NCI-H128 (cell line): Measurements from ENCODE around the gene CCIN.
"Not testable (repeated sequence)": the region's sequence is repeated elsewhere in the genome, so short reads cannot be mapped to it uniquely, and the experiment has no call there.

Source experiments
- DNase-seq: peaks from one replicate; lab custom pipeline; 2025; ENCODE audit not compliant: unreplicated experiment; lab: John Stamatoyannopoulos, UW

The CCIN gene

DNA sequence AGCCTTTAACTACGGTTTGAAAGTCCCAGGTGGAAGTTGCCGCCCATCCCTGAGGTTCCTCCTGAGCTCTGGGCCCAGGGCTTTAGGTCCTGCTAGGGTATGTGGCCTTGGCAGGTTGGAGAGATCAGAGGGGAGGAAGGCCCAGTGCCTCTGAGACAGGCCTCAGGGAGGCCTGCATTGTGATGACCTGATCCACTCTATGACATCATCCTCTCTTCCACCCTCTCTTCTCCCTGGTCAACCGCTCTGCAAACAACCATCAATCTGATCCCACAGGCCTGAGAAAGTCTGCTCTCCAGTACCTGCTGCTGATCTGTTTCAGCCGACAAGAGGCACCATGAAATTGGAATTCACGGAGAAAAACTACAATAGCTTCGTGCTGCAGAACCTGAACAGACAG lies at the start of gene CCIN:
CCIN (plus strand) TSS at position 223 of the 400 bp plus-strand sequence; CDS start at position 338, 115 bp downstream.
- DNase-seq, result no peak

DNA sequence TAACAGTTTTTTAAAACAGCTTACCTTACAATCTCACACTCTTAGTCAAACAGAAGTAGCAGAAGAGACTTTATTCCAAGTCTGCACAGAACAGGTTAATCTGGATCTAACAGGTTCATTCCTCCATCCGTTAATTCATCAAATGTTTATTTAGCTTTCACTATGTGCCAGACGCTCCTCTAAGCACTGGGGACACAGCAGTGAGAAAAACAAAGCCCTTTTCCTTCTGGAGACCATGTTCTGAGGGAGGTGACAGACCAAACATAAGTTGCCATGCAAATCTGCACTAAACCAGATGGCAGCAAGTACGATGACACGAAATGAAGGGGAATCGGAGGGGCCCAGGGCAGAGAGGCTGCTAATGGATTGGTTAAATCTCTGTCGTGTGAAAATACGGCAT lies 49.7 kb upstream of the CCIN start:
- DNase-seq, result no peak

DNA sequence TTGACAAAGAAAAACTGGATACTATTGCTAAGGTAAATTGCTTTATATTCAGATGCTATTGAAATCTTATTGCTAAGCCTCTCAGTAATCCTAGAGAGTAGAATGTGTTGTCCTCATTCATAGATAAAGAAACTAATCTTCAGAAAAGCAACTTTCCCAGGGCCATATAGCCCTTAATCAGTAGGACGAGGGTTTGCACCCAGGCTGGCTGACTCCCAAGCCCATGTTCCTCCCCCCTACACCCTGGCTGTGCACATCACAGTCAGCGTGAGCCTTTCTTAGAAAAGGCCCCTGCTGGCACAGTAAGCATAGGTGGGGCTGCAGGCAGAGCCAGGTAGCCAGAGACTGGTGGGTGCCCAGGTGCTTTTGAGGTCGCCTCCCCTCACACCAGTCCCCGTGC lies 48.5 kb upstream of the CCIN start:
- DNase-seq, result no peak

DNA sequence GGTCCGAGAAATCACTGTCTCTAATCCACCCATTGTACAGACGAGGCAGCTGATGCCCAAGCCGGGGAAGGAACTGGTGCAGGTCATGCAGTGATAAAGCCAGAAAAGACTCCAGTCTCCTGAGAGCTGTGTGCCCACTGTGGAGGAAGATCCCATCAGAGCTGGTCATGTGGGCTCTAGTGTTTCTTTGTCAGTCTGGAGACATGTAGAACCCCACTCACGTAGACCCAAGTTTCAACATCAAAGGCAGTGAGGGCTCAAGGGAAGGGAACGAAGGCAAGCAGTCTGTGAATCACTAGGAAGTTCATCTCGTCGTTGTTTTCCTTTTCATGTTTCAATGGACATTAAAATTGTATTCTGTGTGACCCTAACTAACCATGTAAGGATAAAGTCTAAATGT lies 47.2 kb upstream of the CCIN start:
- DNase-seq, result no peak

DNA sequence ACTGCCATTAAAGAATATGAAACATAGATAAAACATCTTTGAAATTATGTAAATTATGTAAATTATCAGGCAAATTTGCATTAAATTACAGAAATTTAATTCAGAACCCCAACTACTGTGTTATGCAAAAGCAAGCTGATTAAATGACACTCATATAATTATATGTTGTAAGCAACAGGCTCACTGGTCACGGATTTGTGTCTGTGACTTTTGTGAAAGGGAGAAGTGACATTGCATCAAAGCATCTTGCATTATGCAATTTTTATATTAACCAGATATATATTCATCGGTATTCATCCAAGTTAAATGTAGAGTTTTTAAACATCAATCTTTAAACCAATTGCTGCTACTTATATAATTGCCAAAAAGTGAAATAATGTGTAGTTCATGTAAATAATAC lies 45.7 kb upstream of the CCIN start:
- no peak for DNase-seq

DNA sequence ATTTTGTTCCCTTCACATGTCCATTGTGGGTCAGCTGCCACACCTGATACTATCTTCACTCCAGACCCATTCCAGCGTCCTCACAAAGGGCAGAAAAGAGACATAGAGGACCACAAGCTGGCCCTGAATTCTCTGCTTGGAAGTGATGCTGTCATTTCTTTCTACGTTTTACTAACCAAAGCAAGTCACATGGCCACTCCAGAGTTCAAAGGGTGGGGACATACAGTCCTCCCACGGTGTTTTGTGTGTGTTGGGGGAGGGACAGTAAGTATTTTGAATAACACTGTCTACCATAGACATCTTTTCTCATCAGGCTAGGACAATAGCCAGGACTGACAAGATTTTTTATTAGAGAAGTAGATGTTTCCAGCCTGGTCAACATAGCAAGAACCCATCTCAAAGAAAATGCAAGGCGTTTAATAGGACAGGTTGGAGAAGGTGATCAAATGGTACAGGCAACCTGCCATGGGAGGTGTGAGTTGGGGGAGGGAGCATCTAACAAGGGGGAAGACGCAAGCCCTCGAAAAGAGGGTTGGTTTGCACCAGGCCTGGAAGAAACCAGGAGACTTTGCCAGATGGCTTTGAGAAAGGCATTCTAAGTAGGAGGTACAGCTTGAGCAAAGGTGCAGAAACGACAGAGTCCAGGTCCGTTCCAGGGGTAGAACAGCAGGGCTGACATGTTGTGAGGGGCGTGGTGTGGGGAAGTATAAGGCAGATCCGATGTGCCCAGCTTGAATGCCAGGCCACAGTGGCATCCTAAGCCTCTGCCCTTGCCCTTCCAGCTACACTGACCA lies 43.9 kb upstream of the CCIN start:
- DNase-seq, result no peak

DNA sequence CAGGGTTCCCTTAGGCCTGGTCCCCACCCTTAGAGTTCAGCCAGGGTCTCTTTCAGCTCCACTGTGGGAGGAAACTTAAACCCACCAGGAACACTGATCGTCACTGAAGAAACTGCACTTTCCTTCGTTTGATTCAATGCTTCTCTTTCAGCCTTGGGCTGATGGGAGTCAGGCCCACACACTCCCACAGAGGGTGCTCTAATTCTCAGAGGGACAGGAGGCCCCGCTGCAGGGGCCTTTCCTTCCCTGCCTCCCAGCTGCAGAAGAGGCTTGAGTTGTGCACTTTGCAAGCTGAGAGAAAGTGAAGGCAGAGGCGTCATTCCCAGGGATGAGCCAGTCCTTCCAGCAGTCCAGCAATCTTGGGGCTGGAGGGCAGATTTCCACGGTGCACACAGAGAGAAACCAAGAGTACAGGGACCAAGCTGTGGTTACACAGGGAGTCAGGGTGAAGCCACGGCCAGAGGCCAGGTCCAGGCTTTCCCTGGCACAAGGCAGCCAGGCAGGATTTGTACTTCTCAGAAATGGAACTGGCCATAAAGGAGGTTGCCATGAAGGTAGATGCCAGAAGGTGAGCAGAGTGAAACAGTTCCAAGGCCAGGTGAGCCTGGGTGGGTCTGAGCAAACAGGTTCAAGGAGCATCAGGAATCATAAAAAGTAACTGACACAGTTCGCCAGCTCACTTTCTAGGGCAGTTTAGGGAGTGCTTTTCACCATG lies 43.0 kb upstream of the CCIN start:
- DNase-seq, result no peak

DNA sequence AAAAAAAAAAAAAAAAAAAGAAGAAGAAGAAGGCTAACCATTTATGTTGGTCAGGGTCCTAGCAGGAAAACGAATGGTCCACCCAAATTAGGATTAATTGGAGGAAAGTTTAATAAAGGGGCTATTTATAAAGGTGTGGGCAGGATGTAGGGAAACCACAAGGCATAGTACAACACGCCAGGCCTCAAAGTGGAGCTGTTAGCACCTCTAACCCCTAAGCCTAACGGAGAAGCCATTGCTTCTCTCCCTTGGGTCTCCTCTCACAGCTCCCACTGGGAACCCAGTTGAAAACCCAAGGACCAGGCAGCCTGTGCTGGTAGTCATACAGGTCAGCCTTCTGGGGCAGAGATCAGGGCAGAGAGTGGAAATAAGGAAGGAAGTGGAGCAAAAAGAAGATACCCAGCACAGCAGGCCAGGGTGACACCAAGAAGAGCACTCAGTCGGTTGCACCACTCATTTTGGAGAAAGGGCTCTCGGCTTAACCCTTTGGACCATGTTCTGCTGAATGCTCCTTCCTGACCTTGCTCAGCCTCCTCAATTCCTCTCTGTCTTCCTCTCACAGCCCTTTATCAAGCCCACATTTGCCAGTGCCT lies 41.4 kb upstream of the CCIN start:
- no peak for DNase-seq

DNA sequence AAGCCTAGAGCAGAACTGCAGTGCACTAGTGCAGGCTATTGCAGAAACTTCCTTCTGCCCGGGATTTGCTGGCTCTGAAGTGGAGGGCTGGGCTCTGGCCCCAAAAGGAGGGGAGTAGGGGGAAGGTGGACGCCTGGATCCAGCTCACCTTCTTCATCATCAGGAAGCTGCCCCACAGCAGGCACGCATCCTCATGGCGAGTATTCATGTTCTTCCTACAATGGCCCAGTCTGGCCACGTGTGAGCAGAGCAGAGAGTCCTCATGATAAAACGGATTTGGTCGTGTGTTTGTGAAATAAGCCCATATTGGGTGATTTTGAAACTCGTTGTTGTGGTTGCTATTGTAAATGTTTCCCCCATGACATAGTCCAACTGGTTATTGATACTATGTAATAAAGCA lies 40.8 kb upstream of the CCIN start:
- no peak for DNase-seq

DNA sequence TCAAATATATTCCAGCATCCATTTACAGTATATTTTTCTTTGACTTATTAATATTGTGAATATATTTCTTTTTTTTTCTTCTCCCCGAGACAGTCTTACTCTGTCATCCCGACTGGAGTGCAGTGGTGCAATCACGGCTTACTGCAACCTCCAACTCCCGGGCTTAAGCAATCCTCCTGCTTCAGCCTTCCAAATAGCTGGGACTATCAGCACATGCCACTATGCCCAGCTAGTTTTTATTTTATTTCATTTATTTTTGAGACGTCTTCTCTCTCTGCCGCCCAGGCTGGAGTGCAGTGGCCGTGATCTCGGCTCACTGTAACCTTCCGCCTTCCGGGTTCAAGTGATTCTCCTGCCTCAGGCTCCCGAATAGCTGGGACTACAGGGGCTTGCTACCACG lies 40.0 kb upstream of the CCIN start:
- no peak for DNase-seq

DNA sequence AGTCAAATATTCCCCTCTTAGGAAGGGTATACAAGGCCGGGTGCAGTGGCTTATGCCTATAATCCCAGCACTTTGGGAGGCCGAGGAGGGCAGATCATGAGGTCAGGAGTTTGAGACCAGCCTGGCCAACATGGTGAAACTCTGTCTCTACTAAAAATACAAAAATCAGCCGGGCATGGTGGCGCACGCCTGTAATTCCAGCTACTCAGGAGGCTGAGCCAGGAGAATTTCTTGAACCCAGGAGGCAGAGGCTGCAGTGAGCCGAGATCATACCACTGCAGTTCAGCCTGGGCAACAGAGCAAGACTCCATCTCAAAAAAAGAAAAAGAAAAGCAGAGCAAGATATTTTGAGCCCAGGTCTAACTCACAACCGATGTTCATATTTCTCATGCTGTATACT lies 37.5 kb upstream of the CCIN start:
- not testable (repeated sequence) for DNase-seq

DNA sequence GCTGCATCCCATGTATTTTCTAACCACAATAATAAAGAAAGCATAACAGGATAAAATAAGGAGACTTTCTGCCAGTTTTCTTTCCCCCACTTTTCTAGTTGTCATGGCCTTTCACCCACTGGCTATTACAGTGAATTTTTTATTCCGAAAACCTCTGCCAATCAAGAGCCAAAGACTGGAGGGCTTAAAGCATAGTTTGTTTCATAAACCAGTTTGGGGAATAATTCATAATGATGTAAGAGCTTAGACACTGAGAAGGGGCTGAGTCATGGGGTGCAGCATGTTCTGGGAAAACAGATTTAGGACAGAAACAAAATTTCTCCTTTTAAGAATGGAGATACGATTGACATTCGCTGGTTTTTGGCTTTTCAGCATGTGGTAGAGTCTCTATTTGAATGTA lies 37.1 kb upstream of the CCIN start:
- no peak for DNase-seq

DNA sequence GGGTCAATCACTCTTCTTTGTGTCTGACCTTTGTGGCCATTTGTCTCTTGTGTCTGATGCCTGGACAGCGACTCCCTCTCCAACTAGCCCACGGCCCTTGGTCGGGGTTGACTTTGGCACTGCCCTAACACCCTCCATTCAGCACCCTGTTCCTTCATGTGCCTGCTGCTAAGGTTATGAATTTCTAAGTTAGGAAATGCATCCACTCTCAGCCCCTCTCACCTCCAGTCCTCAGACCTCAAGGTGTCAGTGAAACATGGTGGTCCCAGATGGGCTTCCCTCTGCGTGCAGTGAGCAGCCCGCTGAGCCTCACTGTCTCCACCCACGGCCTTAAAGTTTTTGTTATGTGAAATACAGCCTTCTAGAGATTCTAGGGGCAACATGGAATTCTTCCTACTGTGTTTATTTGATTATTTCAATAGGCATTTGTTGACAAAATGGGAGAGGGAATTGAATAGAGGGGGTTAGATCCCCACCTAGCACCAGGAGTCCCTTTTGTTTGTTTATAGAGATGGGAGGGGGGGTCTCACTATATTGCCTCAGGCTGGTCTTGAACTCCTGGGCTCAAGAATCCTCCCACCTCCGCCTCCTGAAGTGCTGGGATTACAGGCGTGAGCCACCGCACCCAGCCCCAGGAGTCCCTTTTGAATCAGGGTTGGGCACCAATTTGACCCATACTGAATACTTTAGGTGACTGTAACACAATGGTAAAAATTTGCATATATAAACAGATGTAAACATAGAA lies 34.3 kb upstream of the CCIN start:
- no peak for DNase-seq

DNA sequence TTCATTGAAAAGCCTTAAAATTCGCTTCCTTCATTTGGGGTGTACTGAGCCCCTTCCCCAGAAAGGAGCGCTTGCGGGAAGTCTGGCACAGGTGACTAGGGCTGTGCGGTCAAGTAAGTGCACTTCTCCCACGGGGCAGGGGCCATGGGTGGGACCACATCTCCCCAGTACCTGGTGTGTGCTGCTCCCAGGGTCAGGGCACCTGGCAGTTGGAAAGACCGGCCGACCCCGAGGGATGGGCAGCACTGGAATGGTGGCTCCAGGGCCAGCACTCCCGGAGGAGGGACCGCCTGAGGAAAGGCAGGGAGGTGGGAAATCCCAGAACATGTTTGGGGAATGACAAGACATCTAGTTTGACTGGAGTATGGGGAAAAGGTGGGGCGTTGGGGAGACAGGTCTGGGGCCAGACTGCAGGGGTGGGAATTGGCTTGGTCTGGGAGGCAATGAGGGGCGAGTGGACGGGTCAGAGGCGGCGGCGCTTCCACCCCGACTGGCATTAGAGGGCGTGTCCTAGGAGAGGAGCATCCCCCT lies 33.4 kb upstream of the CCIN start:
- no peak for DNase-seq

DNA sequence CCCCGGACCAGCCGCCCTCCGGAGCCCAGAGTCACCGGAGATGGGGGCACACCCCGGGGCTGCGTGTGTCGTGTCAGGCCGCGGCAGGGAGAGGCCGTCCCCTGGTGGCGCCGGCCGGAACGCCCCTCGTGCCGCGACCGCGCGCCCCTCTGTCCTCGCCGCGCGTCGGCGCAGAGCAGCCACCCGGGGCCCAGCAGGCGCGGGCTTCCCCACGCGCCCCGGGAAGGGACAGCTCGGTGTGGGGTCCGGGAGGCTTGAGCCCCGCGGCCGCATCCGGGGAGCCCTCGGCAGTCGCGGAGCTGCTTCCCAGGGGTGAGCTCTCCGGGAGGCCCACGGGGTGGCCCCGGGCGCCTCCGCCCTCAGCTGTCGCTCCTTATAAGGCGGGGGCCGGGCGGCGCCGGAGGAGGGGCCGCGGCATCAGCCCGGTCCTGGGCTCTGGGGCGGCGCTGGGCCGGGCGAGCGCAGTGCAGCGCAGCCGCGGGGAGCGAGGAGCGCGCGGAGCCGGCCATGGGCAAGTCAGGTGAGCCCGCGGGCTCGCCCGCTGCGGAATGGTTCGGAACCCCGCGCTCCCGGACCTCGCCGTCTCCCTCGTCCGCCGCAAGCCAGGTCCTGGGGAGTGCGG lies 32.8 kb upstream of the CCIN start, which contains the start of gene GLIPR2:
GLIPR2 (plus strand) TSS at position 462 of the 622 bp plus-strand sequence; CDS start at position 508, 46 bp downstream.
- no peak for DNase-seq

DNA sequence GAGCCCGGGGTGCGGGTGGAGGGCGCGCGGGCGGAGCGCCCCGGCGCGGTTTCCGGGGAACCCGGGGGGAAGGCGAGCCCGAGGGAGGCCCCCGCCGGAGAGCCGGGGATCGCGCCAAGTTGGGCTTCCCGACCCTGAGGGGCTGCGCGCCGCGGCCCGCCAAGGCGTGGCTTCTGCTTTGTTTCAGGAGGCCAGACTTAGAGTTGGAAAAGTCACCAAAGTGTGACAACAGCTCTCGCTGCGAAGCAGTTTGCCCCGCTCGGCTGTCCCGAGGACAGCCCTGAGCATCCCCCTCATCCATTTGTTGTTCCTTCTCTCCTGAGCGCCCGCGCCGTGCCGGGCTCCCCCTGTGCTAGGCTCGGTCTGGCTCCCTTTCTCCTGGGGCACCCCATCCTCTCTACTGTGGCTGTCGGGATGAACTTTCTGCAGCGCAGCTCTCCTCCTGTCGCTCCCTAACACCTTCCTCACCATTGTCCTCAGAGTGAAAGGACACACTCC lies 32.2 kb upstream of the CCIN start:
- DNase-seq, result no peak

DNA sequence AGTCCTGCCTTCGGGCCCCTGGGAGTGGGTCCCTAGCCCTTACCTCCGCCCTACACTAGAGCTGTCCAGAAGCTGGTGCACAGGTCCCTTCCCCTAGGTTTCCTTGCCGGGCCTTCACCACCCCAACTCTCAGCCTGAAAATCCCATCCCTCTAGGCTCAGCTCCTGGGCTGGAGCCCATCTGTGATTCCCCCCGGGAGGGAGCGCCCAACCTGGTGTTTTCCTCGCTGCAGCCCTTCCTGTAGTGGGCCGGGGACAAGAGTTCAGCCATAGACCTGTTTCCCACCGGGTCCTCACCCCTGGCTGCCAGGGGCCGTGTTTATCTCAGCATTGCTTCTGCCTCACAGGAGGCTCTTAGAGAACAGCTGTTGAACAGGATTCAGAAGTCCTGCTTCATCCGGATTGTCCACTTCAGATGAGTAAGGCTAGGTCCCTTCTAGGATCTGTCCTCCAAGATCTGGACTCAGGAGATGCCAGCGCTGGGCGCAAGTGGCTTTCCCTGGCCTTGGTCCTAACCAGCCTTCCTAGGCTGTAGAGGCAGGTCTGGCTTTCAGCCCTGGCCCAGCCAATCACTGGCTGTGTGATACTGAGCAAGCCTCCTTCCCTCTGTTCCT lies 31.7 kb upstream of the CCIN start:
- no peak for DNase-seq

DNA sequence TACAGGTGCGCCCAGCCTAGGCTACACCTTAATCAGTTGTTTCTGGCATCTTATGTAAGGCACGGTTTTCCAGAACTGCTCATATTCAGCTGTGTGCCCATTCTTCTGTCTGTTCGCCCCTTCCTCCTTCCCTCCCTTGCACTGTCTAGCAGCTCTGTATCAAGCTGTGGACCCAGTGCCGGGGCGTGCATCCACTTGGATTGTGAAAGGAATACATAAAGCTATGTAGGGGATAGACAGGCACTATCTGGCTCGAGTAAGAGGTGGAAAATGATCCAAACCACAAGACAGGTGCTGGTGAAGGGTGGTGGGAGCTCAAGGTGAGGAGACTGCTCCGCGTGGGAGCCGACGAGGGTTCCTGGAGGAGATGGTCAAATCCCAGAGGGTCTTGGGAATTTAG lies 30.7 kb upstream of the CCIN start:
- DNase-seq, result no peak

DNA sequence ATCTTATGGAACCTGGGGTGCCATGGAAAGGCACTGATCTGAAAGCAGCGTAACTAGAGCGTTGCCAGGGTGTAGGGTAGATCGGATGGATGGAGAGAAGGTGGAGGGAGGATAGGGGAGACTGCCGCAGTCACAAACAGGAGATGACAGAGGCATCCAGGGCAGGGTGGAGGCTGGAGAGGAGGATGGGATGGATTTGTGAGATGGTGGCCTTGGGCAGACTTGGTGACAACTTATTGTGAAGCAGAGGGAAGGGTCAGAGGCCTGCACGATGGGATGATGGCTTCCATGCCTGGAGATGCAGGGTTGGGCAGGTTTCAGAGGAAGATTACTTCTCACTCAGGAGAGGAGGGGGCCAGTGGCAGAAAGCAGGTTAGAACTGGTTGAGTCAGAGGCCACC lies 30.3 kb upstream of the CCIN start:
- no peak for DNase-seq
